HG03378 (cell line): Measurements from ENCODE around the gene APOH.

Source experiments
- ATAC-seq: cut with Tn5 transposase; IDR thresholded peaks from one replicate; pipeline ENCODE4 v1.9.1; 2021; ENCODE audit warnings: mild to moderate bottlenecking, moderate library complexity; ENCODE audit not compliant: unreplicated experiment

The APOH gene

DNA sequence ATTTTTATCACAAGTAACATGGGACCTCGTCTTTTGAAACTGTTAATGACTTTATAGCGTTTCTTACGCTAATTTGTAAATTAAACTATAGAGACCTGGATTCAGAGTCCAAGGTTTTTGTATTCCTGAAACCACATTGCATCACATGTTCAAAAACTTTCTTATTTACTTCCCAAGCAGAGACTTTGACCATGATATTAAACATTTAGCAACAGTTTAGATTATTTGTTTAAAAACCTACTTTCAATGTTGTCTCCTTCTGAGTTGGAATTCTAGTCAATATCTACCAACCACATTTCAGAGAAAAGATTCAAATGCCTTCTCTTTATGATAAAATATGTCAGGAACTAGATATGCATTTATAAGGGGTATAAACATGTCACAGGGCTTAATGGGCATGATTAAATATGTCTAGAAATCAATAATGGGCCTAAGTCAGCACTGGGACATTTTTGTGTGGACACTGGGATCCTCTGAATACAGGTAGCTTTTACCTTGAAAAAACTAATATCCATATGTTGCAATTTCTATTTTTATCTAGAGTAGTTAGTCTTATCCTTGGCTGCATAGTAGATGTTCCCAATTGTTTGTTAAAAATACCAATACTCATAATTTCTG, 6.3 kb upstream of the APOH start:
- ATAC-seq: no peak

- ATAC-seq: no peak
Measured at GRCh38 chr17:66234611-66235010, 5.4 kb upstream of the APOH start.

DNA sequence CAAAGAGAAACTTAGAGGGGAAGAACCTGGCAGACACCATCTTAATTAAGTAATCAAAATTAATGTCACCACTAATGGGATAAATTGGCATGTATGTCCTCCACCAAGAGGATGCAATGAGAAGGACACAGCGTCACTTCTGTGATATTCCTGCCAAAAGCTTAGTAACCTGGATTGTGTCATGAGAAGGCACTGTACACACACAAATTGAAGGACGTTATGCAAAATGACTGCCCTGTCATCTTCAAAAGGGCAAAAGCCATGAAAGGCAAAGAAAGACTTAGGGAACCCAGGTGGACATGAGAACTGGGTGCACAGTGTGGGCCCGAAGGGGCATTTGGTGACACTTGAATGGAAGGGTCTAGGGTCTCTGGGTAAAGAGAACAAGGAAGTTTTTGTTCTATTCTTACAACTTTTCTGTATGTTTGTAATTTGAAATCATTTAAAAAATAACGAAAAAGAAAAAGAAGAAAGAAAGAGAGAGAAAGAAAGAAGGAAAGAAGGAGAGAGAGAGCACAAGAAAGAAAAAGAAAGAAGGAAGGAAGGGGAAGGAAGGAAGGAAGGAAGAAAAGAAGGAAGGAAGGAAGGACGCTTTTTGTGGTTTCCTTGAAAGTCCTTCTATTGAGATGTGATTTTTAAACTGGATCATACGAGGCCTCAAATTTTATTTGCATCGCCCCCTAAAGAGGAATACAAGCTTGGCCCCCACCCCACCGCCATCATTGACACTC, 4.0 kb upstream of the APOH start:
- no peak for ATAC-seq

DNA sequence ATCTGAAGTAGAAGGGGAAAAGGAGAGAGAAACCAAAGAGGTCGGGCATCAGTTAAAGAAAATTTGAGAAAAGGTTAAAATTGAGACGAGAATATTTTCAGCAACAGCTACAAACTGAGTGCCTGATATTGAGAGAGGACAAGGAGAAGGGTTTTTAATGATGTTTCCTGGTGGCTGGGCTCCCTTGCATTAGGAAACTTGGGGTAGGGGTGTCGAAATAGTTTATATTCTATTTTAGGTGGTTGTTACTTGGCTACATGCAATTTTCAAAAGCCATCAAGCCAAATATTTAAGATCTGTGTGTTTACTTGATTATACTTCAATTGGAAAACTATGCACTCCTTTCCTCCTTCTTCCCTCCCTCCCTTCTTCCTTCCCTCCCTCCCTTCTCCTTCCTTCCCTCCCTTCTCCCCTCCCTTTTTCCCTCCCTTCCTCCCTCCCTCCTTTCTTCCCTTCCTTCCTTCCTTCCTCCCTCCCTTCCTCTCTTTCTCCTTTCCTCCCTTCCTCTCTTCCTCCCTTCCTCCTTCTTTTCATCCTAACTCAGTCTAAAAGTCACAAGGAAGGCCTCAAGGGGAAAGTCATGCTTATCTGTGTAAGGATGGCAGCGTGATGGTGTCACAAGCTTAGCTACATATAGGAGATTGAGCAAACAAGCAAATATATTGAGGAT, 1.8 kb upstream of the APOH start:
- ATAC-seq: no peak

GRCh38 chr17:66229783-66230538, 746 bp upstream of the APOH start:
- no peak for ATAC-seq

- ATAC-seq: no peak
Measured at GRCh38 chr17:66227212-66228045, 1.8 kb downstream of the APOH start.

GRCh38 chr17:66222798-66223350, 6.3 kb downstream of the APOH start:
- ATAC-seq: no peak

DNA sequence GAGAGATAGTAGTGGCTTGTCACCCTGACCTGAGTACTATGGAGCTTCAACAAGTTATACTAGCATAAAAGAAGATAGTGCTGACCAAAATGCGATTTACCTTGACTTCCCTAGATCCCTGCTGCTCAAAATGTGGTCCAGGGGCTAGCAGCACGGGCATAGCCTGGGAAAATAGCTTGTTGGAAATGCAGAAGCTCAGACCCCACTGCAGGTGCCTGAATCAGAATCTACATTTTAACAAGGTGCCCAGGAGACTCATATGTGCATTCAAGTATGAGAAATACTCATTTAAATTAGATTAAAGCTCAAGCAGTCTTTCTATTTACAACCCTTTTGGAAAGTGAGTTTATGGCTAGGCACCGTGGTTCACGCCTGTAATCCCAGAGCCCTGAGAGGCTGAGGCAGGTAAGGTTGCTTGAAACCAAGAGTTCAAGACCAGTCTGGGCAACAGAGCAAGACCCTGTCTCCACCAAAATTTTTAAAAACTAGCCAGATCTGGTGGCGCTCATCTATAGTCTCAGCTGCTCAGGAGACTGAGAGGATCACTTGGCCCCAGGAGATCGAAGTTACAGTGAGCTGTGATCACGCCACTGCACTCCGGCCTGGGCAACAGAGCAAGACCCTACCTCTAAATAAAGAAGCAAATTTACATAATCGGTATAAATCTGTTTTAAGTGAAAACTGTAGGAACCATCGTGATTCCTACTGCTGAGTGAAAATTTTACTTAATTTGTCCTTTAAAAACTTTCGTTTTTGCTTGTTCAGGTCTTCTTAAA, 7.3 kb downstream of the APOH start:
- no peak for ATAC-seq

- no peak for ATAC-seq
Measured at GRCh38 chr17:66221343-66221742, 7.9 kb downstream of the APOH start.

GRCh38 chr17:66220079-66220835, 9.0 kb downstream of the APOH start:
- no peak for ATAC-seq

DNA sequence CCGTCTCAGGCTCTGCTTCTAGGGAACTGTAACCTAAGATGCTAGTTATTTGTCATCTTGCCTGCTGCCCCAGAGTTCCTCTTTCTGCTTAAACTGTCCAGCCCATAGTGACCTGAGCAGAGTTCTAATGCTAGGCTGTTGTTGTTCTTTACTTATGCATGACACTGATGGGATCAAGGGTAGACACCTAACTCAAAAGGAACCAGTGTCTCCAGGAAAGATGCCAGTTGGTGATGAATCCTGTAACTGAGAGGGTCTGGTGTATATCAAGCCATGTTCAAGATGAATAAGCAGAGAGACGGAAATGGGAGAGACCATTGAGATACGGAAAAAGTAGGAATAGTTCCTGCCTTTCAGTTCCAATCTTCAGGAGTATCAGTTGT, 13.7 kb downstream of the APOH start:
- no peak for ATAC-seq

DNA sequence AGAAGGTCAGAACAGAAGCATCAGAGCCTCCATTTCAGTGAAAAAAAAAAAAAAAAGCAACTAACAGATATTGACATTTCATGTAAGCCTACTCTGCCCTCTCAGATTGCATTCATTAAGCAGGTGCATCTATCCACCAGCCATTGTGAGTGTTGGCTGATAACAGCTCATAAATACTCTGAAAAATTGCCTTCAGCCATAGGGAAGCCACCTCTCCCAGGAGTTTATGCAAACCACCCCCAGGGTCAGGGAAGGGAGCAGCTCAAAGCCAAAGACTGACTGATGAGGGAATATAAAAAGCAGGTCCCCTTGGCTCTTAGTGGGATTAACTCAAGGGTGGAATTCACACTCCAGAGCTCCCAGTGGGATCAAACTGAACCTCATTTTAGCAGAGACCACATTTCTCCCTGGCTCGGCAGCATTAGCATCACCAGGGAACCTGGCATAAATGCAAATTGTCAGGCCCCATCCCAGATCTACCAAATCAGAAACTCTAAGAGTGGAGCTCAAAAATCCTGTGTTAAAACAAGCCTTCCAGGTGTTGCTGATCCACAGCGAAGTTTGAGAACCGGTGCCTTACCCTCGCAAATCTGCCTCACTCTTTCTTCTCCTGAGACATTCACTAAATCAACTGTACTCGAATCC, 14.2 kb downstream of the APOH start:
- no peak for ATAC-seq

- ATAC-seq: no peak
Measured at GRCh38 chr17:66211047-66211810, 18.0 kb downstream of the APOH start.

GRCh38 chr17:66210208-66210574, 19.0 kb downstream of the APOH start:
- no peak for ATAC-seq

- no peak for ATAC-seq
Measured at GRCh38 chr17:66207936-66208335, 21.3 kb downstream of the APOH start.

- ATAC-seq: no peak
Measured at GRCh38 chr17:66203274-66204015, 25.8 kb downstream of the APOH start.

DNA sequence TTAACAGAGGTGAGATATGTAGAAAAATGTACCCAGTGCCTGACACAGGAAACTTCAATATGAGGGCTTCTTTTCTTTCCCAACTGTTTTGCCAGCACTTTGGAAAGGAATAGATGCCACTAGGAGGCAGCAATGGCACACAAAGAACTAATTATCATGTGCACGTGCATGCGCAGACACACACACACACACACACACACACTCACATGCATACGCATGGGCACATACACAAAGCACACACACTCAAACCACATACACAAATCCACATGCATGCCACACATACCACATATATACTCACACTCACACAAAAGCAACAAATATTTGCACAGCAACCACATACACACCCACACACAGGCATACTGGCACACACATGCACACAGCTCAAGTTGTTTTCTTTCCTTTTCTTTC, 28.5 kb downstream of the APOH start:
- ATAC-seq: no peak
